ENCODE data around the gene TLE7. TPM values are rescaled to one million over a fixed set of nuclear protein-coding genes. Genes with fewer than 3 reads are reported as not detected.

Gene TLE7
- total RNA-seq, 1 donor from 2014 or later = not detected

Other genes starting within 250 kb of the TLE7 start
- not detected in 2 replicates for gene HYDIN, start 211.3 kb downstream of the TLE7 start, total RNA-seq
- 17.1 and 19.6 TPM in 2 replicates for gene CMTR2, start 152.7 kb downstream of the TLE7 start, total RNA-seq
- gene CALB2, start 83.3 kb downstream of the TLE7 start, total RNA-seq = not detected in 2 replicates
- gene ZNF23, start 20.2 kb upstream of the TLE7 start, total RNA-seq = 4.9 and 6.0 TPM in 2 replicates
- 2.1 and 2.8 TPM in 2 replicates for gene ZNF19, start 47.3 kb upstream of the TLE7 start, total RNA-seq
- gene CHST4, start 84.4 kb upstream of the TLE7 start, total RNA-seq = 0.09 TPM in 1 of 2 replicates, not detected in the other
- gene TAT, start 135.0 kb upstream of the TLE7 start, total RNA-seq = not detected in 2 replicates
- not detected in 2 replicates for gene MARVELD3, start 184.1 kb upstream of the TLE7 start, total RNA-seq

Data from activated T-helper 2 cell treated with anti-CD3 and anti-CD28 coated beads, Interferon-gamma antibody, Interleukin-2, Interleukin-4, amounts not matched to agents 10 μg/mL and 5 μg/mL and 100 μg/mL, durations not matched to agents 14 hours and 24 hours and 36 hours (primary cell).